ENCODE results near the gene PHACTR2. TPM values are rescaled to one million over a fixed set of nuclear protein-coding genes. Genes with fewer than 3 reads are reported as not detected.

Gene PHACTR2
- total and polyA plus RNA-seq, 4 donors, result 4.0 to 23.8 (median 15.0) TPM

DNA sequence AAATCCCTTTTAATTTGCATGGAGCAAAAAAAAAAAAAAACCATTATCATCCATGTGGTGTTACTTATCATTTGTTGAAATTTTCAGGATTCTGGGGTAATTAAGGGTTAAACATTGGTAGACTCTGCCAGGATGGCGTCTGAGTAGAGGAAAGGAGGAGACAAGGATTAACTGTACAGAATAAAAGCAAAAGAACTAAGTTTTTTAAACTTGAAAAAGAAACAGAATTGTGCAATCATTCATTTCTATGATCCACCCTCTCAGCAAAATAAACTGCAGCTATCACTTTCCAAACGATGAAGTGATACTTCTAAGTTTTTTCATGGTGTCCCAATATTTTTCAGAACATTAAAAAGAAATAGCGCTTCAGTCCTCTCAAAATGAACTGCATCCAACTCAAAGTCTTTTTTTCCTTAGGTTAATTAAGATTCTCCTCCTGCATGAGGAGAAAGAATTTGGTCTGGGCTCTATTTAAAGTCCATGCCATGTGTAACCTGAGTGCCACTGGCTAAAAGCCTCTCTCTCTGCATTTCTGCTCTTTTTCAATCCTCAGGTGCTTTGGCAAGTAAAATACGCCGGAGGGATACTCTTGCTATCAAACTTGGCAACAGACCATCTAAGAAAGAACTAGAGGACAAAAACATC, 95.9 kb downstream of the PHACTR2 start:
- H3K4me1 ChIP-seq (ENCODE audit: control insufficient read depth in 4 of 4, insufficient read depth in 4 of 4, low read length in 3 of 4), result peaks cover 5 to 17% (median 10%) of the 10 kb centered on the region in 4 donors

DNA sequence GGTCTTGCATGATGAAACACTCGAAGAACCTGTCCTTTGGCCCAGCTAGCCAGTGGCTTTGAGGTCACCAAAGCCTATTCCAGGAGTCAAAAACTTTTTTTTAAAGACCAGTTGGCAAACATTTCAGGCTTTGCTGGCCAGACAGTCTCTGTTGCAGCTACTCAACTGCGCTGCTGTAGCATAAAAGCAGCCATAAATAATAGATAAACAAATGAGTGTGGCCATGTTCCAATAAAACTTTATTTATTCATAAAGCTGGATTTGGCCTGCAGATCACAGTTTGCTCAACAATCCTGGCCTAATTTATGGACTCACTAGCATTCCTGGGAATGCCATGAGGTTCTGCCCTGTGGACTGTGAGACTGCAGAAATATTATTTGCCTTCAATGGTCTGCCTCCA, 96.6 kb downstream of the PHACTR2 start:
- Histone ChIP-seq H3K27me3 (ENCODE audit: control insufficient read depth in 4 of 4, insufficient read depth in 4 of 4, low read length in 3 of 4) (no peaks in the 10 kb centered on the region), H3K4me1 (ENCODE audit: control insufficient read depth in 4 of 4, insufficient read depth in 4 of 4, low read length in 3 of 4) (peaks cover 5 to 17% (median 10%) of the 10 kb centered on the region in 4 donors), H3K36me3 (ENCODE audit: control insufficient read depth in 4 of 4, insufficient read depth in 3 of 4, low read depth in 1 of 4, low read length in 3 of 4) (peaks cover 0 to 5% (median 2%) of the 10 kb centered on the region in 4 donors), H3K4me3 (ENCODE audit: low read depth in 1 of 3, low read length in 3 of 3) (no peak overlapping the region), H3K9ac (ENCODE audit: low read depth in 1 of 2, low read length in 2 of 2) (no peak overlapping the region), H3K27ac (ENCODE audit: low read depth in 1 of 2, low read length in 2 of 2) (no peak overlapping the region), H3K9me3 (ENCODE audit: control insufficient read depth in 4 of 4, low read length in 3 of 4) (no peaks in the 10 kb centered on the region)
- TF ChIP-seq TAF1 (conservative IDR thresholded peaks at IDR 0.05), result no peak
- TF ChIP-seq, protein P1, sequence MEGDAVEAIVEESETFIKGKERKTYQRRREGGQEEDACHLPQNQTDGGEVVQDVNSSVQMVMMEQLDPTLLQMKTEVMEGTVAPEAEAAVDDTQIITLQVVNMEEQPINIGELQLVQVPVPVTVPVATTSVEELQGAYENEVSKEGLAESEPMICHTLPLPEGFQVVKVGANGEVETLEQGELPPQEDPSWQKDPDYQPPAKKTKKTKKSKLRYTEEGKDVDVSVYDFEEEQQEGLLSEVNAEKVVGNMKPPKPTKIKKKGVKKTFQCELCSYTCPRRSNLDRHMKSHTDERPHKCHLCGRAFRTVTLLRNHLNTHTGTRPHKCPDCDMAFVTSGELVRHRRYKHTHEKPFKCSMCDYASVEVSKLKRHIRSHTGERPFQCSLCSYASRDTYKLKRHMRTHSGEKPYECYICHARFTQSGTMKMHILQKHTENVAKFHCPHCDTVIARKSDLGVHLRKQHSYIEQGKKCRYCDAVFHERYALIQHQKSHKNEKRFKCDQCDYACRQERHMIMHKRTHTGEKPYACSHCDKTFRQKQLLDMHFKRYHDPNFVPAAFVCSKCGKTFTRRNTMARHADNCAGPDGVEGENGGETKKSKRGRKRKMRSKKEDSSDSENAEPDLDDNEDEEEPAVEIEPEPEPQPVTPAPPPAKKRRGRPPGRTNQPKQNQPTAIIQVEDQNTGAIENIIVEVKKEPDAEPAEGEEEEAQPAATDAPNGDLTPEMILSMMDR (IDR thresholded peaks at IDR 0.05; ENCODE audit: low read depth, low read length, missing input control), result no peak
- TF ChIP-seq, protein P2, sequence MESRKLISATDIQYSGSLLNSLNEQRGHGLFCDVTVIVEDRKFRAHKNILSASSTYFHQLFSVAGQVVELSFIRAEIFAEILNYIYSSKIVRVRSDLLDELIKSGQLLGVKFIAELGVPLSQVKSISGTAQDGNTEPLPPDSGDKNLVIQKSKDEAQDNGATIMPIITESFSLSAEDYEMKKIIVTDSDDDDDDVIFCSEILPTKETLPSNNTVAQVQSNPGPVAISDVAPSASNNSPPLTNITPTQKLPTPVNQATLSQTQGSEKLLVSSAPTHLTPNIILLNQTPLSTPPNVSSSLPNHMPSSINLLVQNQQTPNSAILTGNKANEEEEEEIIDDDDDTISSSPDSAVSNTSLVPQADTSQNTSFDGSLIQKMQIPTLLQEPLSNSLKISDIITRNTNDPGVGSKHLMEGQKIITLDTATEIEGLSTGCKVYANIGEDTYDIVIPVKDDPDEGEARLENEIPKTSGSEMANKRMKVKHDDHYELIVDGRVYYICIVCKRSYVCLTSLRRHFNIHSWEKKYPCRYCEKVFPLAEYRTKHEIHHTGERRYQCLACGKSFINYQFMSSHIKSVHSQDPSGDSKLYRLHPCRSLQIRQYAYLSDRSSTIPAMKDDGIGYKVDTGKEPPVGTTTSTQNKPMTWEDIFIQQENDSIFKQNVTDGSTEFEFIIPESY (IDR thresholded peaks at IDR 0.05), result no peak
- no peak for TF ChIP-seq FOXA2 (IDR thresholded peaks at IDR 0.05)
- TF ChIP-seq NR2F2 (IDR thresholded peaks at IDR 0.05), result no peak
- peak in 1 of 2 donors; percentile 6 for TF ChIP-seq RAD21 (IDR thresholded peaks at IDR 0.05)
- peak; percentile 43 to 44 for TF ChIP-seq HNF4A (conservative IDR thresholded peaks at IDR 0.05)
- TF ChIP-seq MAX (IDR thresholded peaks at IDR 0.05), result no peak
- no peak for TF ChIP-seq JUND (IDR thresholded peaks at IDR 0.05)
- no peak for TF ChIP-seq SP1 (IDR thresholded peaks at IDR 0.05)
- TF ChIP-seq RXRA (IDR thresholded peaks at IDR 0.05), result peak; percentile 49 to 51
- WGBS, result 38% methylated on average over 2 of the region's 2 CpGs
- no peak for DNase-seq (ENCODE audit: low spot score)

More for the DNA sequence above, 95.9 kb downstream of the PHACTR2 start:
- H3K9me3 ChIP-seq (ENCODE audit: control insufficient read depth in 4 of 4, low read length in 3 of 4), result no peaks in the 10 kb centered on the region
- no peak overlapping the region for H3K9ac ChIP-seq (ENCODE audit: low read depth in 1 of 2, low read length in 2 of 2)
- H3K27me3 ChIP-seq (ENCODE audit: control insufficient read depth in 4 of 4, insufficient read depth in 4 of 4, low read length in 3 of 4), result no peaks in the 10 kb centered on the region
- no peak for DNase-seq (ENCODE audit: low spot score)
- H3K27ac ChIP-seq (ENCODE audit: low read depth in 1 of 2, low read length in 2 of 2), result no peak overlapping the region
- 50% methylated on average over 5 of the region's 5 CpGs for WGBS
- TF ChIP-seq NR2F2 (IDR thresholded peaks at IDR 0.05) (no peak), SP1 (IDR thresholded peaks at IDR 0.05) (no peak), FOXA2 (IDR thresholded peaks at IDR 0.05) (no peak), RXRA (IDR thresholded peaks at IDR 0.05) (no peak), EGR1 (IDR thresholded peaks at IDR 0.05; ENCODE audit: low read depth in 2 of 2) (no peak), FOXA1 (IDR thresholded peaks at IDR 0.05) (no peak), JUND (IDR thresholded peaks at IDR 0.05) (no peak)
- TF ChIP-seq, protein P2 (IDR thresholded peaks at IDR 0.05), result no peak
- TF ChIP-seq, protein P1 (IDR thresholded peaks at IDR 0.05; ENCODE audit: low read depth, low read length, missing input control), result no peak
- TF ChIP-seq, protein P3, sequence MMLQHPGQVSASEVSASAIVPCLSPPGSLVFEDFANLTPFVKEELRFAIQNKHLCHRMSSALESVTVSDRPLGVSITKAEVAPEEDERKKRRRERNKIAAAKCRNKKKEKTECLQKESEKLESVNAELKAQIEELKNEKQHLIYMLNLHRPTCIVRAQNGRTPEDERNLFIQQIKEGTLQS (IDR thresholded peaks at IDR 0.05), result no peak
- H3K4me3 ChIP-seq (ENCODE audit: low read depth in 1 of 3, low read length in 3 of 3), result no peak overlapping the region
- H3K36me3 ChIP-seq (ENCODE audit: control insufficient read depth in 4 of 4, insufficient read depth in 3 of 4, low read depth in 1 of 4, low read length in 3 of 4), result peaks cover 1 to 2% (median 2%) of the 10 kb centered on the region in 4 donors
